ENCODE results near the gene RPS6KA1.
"Not testable (repeated sequence)": the region's sequence is repeated elsewhere in the genome, so short reads cannot be mapped to it uniquely, and the experiment has no call there.

RPS6KA1 gene

GRCh38 chr1:26603856-26604255 is 74.3 kb downstream of the RPS6KA1 start:
- no peak for DNase-seq

- DNase-seq, result no peak
These were observed 77.6 kb downstream of the RPS6KA1 start for GRCh38 chr1:26607186-26607585.

GRCh38 chr1:26608895-26609294 is 79.3 kb downstream of the RPS6KA1 start:
- no peak for DNase-seq

DNA sequence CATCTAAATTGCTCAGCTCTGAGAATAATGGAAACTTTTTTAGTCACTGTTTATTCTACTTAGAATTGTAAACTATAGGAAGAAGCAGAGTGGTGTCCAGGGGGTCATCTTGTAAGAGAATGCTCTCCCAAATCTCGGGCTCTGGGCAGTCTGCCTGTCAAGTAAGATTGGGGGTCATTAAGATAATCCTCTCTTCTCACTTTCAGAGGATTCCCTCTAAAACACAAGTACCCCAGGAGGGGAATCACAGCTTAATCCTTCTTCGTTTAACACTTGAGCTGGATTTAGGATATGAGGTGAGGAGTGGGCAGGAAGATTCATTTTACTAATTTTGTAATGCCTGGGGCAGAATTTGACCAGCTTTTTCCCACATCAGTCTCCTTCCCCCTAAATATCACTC is 81.2 kb downstream of the RPS6KA1 start:
- no peak for DNase-seq

GRCh38 chr1:26612627-26613026 is 83.1 kb downstream of the RPS6KA1 start:
- DNase-seq, result not testable (repeated sequence)

DNA sequence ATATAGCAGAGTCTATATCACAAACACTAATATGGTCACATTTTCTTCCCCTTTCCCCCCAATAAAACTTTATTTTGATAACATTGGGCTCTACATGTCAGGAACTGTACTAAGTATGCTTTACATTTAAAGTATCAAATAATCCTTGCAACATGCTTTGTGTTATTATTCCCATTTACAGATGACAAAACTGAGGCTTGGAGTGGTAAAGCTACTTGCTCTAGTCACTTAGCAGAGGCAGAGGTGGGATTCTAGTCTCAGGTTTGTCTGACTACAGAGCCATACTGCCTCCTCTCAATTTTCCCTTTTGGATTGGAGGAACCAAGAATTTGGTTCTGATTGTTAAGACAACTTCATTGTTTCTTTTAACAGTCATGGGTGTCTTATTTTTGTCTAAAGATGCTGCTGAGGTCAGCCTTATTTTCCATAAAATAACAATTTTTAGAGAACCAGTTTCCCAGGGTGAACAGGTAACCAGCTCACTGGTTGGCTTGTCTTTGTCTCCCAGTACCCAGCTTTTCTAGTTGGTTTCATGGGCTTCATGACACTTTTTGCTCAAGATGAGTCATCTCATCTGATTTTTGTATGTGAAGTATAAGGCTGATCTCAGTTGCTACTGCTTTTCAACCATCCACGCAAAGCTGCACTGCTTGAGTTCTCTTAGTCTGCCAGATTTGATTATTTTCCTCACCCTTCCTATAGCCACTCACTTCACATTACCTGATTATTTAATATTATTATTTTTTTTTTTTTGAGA is 85.3 kb downstream of the RPS6KA1 start:
- no peak for DNase-seq

DNA sequence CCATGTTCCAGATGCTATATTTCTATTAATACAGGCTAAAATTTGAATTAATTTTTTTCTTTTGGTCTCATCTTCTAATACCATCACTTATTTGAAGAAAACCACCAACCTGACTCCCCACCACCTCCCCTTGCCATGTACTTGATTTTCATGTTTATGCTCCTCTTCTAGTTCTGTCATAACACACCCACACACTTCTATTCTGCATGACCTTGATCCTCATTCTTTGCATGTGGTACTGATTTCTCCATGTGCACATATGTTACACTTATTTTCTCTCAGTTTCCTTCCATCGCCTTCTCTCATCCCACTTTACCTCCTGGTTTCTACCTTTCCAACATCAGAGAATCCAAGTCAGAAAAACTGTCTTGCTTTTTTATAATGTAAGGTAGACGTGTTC is 87.3 kb downstream of the RPS6KA1 start:
- DNase-seq, result no peak

- no peak for DNase-seq
These were observed 89.0 kb downstream of the RPS6KA1 start for GRCh38 chr1:26618561-26618960.

All from CD4-positive, alpha-beta T cell treated with Interleukin-17A for 4 hours (primary cell).